Glutamatergic neuron (in vitro differentiated cells): Measurements from ENCODE around the gene CEBPE. TPM values are rescaled to one million over a fixed set of nuclear protein-coding genes. Genes with fewer than 3 reads are reported as not detected.

Experiments used
- DNase-seq: peaks from one replicate; pipeline ENCODE4 v3.0.0; 2022
- H3K27ac Mint-ChIP-seq: one replicate; pipeline ENCODE4 v1.8.0; 2020; ENCODE audit warnings: mild to moderate bottlenecking, mixed read lengths, inconsistent platforms; ENCODE audit not compliant: unreplicated experiment
- H3K27me3 Mint-ChIP-seq: one replicate; pipeline ENCODE4 v1.8.0; 2020; ENCODE audit warnings: mild to moderate bottlenecking, moderate library complexity, mixed read lengths, inconsistent platforms; ENCODE audit not compliant: unreplicated experiment
- H3K36me3 Mint-ChIP-seq: one replicate; pipeline ENCODE4 v1.8.0; 2020; ENCODE audit warnings: mild to moderate bottlenecking, mixed read lengths, inconsistent platforms; ENCODE audit not compliant: unreplicated experiment
- H3K4me1 Mint-ChIP-seq: one replicate; pipeline ENCODE4 v1.8.0; 2020; ENCODE audit warnings: mild to moderate bottlenecking, low read depth, mixed read lengths, inconsistent platforms; ENCODE audit not compliant: unreplicated experiment
- H3K4me3 Mint-ChIP-seq: one replicate; pipeline ENCODE4 v1.8.0; 2020; ENCODE audit warnings: mild to moderate bottlenecking, mixed read lengths, inconsistent platforms; ENCODE audit not compliant: unreplicated experiment
- H3K9me3 Mint-ChIP-seq: one replicate; pipeline ENCODE4 v1.8.0; 2020; ENCODE audit warnings: mild to moderate bottlenecking, moderate library complexity, mixed read lengths, inconsistent platforms; ENCODE audit not compliant: unreplicated experiment
- total RNA-seq: library from RNA; stranded (reverse); fragmentation: NEBNext Ultra II Directional; extraction: Animal tissue kit (Norgen Biotek cat#: 25700); gene quantifications from one replicate; pipeline ENCODE4 v1.2.1, GENCODE V29; 2021; ENCODE audit not compliant: unreplicated experiment
- TF ChIP-seq, protein P1 (sequence below): fragments of 200-600 bp; sonication (generic); IDR thresholded peaks from one replicate; pipeline ENCODE4 v1.5.0; 2021; ENCODE audit not compliant: partially characterized antibody, unreplicated experiment

Gene CEBPE
- total RNA-seq, 1 donor from 2014 or later: not detected

- Mint-ChIP-seq H3K36me3 (no peaks in the 10 kb centered on the region), H3K27me3 (peaks cover 2% of the 10 kb centered on the region), H3K9me3 (no peaks in the 10 kb centered on the region), H3K4me1 (no peaks in the 10 kb centered on the region), H3K27ac (no peak overlapping the region), H3K4me3 (no peak overlapping the region)
- no peak for DNase-seq
- TF ChIP-seq, protein P1, sequence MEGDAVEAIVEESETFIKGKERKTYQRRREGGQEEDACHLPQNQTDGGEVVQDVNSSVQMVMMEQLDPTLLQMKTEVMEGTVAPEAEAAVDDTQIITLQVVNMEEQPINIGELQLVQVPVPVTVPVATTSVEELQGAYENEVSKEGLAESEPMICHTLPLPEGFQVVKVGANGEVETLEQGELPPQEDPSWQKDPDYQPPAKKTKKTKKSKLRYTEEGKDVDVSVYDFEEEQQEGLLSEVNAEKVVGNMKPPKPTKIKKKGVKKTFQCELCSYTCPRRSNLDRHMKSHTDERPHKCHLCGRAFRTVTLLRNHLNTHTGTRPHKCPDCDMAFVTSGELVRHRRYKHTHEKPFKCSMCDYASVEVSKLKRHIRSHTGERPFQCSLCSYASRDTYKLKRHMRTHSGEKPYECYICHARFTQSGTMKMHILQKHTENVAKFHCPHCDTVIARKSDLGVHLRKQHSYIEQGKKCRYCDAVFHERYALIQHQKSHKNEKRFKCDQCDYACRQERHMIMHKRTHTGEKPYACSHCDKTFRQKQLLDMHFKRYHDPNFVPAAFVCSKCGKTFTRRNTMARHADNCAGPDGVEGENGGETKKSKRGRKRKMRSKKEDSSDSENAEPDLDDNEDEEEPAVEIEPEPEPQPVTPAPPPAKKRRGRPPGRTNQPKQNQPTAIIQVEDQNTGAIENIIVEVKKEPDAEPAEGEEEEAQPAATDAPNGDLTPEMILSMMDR: no peak
These were observed 20.8 kb upstream of the CEBPE start for GRCh38 chr14:23139874-23140273.

DNA sequence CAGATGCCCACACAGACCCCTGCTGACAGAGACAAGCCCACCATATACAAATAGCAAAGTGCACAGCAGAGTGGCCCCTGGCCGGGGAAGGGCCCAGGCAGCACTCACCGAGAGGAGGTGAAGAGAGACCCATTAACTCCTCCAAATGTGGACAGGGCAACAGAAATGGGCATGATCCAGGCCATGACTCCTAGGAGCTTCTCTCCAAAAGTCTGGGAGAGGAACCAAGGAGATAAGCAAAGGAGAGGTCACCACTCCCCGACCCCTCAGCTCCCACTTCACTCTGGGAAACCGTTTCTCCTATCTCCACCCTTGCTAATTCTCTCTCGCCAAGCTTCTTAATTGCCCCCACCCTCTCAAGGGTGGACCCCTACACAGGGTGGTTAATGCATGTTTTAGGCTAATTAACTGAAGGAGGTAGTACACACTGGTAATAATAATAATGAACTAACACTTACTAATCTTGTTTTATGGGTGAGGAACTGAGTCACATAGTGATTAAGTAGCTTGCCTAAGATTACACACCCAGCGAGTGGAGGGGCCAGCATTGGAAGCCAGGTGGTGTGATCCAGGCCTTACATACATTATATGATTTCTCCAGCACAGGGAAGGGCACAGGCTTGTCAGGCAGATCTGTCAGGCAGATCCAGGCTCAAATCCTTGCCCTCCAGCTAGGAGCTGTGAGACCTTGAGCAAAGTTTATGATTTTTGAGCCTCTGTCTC is 18.9 kb upstream of the CEBPE start:
- H3K9me3 Mint-ChIP-seq: no peaks in the 10 kb centered on the region
- H3K27me3 Mint-ChIP-seq: peaks cover 2% of the 10 kb centered on the region
- no peak overlapping the region for H3K27ac Mint-ChIP-seq
- TF ChIP-seq, protein P1: no peak
- no peak for DNase-seq
- H3K4me1 Mint-ChIP-seq: no peaks in the 10 kb centered on the region
- no peaks in the 10 kb centered on the region for H3K36me3 Mint-ChIP-seq
- no peak overlapping the region for H3K4me3 Mint-ChIP-seq

DNA sequence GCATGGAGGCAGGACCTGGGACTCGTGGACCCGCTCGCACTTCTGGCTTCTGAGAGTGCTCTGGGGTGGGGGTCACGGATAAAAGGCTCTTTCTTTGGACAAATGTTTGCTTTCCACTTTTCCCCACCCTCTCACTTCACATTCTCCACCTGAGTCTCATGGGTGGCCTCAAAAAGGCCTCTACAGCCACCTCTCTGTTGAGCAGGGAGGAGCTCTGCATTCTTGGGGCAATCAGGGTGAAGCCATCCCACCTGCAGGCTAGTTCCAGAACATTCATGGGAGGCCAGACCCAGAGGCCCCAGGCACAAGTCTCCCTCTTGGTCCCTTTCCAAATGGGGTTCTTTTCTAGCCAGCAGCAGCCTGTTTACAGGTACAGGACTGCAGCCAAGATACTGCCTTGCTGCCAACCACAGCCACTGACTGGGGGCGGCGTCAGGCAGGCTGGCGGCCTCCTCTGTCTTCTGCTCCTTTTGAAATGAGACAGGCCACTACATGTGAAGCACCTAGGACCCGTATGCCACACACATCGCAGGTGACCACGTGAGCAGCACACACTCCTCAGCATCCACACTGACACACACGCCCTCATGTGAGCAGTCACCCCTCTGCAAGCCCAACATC is 18.2 kb upstream of the CEBPE start:
- Mint-ChIP-seq H3K4me3 (no peak overlapping the region), H3K27me3 (peaks cover 2% of the 10 kb centered on the region), H3K36me3 (no peaks in the 10 kb centered on the region), H3K4me1 (no peaks in the 10 kb centered on the region), H3K9me3 (no peaks in the 10 kb centered on the region), H3K27ac (no peak overlapping the region)
- no peak for DNase-seq
- TF ChIP-seq, protein P1: no peak

DNA sequence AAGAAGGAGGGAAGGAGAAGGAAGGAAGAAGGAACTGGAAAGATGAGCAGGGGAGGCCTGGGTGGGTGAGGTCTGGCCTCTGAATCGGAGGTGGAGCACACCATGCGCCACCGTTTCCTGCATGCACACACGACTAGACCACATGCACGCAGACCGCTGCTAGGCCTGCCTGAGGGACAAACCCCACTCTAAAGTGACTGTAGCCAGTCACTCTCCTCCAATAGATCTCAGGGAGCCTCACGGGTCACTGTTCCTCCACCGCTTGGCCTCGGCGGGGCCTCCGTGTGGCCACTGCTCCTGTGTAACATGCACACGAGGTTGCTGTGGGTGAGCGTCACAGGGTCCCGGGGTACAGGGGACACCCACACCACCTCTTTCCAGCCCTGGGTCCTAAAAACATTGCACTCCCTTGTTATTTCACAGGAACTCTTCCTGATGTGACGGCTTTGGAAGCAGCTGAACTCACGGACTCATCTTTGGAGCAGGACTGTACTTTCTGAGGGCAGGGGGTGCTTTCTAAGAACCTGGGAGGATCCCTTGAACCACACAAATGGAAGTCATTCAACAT is 17.6 kb upstream of the CEBPE start:
- peaks cover 2% of the 10 kb centered on the region for H3K27me3 Mint-ChIP-seq
- H3K4me1 Mint-ChIP-seq: no peaks in the 10 kb centered on the region
- H3K36me3 Mint-ChIP-seq: no peaks in the 10 kb centered on the region
- TF ChIP-seq, protein P1: no peak
- no peak overlapping the region for H3K4me3 Mint-ChIP-seq
- DNase-seq: no peak
- no peak overlapping the region for H3K27ac Mint-ChIP-seq
- H3K9me3 Mint-ChIP-seq: no peaks in the 10 kb centered on the region

- TF ChIP-seq, protein P1: no peak
- peaks cover 7% of the 10 kb centered on the region for H3K36me3 Mint-ChIP-seq
- H3K4me1 Mint-ChIP-seq: no peaks in the 10 kb centered on the region
- H3K4me3 Mint-ChIP-seq: no peak overlapping the region
- peaks cover 5% of the 10 kb centered on the region for H3K27me3 Mint-ChIP-seq
- no peak for DNase-seq
- H3K9me3 Mint-ChIP-seq: no peaks in the 10 kb centered on the region
- no peak overlapping the region for H3K27ac Mint-ChIP-seq
These were observed 13.9 kb upstream of the CEBPE start for GRCh38 chr14:23132970-23133369.
